HG03378 (cell line): ENCODE measurements around the gene FTCDNL1.

Experiments
- ATAC-seq: cut with Tn5 transposase; IDR thresholded peaks from one replicate; pipeline ENCODE4 v1.9.1; 2021; ENCODE audit warnings: mild to moderate bottlenecking, moderate library complexity; ENCODE audit not compliant: unreplicated experiment

FTCDNL1 gene

DNA sequence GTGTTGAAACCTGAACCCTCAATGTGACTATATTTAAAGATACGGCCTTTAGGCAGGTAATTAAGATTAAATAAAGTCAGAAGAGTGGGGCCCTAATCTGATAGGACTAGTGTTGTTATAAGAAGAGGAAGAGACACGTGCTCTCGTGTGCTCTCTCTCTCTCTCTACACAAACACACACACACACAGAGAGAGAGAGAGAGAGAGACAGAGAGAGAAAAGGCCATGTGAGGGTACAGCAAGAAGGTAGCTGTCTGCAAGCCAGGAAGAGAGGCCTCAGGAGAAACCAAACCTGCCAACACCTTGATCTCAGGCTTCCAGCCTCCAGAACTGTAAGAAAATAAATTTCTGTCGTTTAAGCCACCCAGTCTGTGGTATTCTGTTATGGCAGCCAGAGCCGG is 106.7 kb downstream of the FTCDNL1 start:
- no peak for ATAC-seq

DNA sequence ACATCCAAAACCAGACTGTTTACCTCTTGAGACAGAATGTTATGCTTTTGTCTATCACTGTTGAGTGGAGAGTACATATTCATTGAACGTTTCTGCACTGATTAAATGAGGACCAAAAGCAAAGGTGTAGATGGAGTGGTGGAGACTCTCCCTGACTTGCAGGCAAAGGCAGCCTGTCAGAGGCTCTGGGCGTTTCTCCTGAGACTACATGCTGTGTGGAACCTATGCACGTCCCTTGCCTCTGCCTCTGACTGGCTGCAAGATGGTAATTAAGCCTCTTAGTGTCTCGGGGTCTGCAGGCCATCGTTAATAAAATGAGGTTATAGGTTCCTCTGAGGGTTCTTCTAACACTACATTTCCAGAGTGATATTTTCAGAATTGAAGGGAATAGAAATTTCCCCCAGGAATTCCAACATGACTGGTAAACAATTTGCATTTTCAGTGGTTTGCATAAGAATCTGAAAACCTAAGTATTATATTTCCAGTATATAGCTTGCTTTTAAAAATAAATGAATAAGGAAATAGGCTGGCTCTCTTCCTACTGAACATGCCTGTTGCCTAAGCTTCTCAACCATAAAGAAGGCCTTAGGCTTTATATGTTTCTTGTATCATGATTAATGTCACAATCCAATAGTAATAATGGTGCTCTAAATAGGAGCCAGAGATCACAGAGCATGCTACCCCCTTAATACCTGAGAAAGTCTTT is 107.4 kb downstream of the FTCDNL1 start:
- no peak for ATAC-seq

DNA sequence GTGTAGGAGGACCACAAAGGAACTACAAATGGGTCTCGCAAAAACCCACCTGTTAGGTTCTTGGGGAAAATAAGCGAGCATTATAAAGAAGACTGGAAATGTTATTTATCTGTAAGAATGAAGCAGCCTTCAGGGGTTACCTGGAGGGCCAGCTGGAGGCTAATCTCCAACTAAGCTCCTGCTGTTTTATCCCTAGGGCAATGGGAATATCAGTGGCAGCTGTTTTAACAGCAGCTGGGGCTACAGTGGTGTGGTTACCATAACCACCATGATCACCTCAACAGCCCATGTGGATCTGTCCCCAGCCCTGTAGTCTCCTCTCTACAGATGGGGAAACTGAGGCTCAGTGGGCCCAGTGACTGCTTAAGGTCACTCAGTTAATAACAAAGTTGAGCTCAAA is 108.1 kb downstream of the FTCDNL1 start:
- no peak for ATAC-seq

DNA sequence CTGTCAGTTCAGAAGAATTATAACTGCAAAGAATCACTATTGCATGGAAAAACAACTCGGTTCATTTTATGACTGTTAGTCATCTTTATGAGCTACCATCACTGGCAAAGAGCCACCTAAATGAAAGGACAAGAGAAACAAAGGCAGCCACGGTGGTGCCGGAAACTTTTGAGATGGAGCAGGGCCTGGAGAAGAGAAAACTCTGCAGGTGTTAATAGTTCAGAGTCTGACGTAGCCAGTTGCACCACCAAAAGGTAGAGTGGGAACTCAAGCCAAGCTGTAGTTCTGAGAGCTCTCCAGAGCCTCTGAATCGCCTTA is 110.9 kb downstream of the FTCDNL1 start:
- ATAC-seq, result no peak

DNA sequence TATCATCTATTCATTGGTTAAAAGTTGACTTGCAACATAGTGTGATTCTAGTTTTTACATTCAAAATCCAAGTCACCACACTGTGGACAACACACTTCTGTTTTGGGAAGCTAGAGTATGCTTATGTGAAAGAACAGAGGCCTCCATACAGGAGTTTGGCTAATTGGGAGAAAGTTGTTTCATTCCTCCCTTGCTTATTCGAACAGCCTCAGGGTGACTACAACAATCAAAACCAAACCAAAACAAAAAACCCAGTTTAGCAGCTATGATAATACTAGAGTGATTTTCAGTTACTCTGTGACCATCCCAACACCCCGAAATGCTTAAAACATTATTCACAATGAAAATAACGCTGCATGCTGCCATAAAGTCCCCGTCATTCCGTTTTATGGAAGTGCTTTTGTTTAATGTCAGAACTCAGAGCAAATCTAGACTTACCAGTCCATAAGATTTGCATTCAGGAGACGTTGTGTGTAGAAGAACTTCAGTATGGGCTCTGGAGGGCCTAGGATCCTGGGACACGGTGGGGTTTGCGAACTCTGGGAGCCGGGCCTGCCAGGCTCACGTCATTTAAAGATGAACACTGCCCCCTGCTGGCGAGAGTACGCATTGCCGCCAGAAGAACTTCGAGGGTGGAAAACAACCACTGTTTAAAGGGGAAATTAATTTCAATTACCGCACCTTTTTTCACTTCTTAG is 111.4 kb downstream of the FTCDNL1 start:
- no peak for ATAC-seq

DNA sequence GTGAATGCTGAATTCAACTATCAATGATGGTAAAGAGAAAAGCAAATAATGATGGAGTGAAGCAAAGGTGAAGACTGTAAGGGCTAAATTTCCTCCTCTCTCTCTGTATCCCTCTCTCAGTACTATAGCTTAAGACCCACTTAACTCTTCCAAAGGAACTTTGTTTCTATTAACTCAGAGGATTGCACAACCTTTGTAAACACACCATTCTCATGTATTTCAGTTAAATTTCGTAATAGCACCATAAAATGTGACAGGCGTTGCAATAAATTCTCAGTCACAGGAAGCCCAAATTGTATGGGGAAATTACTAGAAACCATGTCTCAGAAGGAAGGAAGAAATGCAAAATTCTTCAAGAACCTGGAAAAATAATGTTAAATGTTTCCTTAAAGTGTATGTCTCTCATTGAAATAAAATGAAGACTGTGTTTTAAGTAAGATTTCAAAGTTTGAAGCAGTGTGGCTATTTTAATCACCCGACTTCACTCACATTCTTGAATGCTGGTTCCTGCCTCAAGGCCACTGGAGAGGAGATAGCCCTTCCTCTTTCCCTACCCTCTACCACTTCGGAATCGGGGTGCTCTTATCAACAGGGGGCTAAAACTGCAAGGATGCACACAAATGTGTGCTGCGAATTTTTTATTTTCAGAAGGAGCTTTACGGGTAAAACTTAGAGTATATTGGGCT is 112.1 kb downstream of the FTCDNL1 start:
- ATAC-seq, result no peak

DNA sequence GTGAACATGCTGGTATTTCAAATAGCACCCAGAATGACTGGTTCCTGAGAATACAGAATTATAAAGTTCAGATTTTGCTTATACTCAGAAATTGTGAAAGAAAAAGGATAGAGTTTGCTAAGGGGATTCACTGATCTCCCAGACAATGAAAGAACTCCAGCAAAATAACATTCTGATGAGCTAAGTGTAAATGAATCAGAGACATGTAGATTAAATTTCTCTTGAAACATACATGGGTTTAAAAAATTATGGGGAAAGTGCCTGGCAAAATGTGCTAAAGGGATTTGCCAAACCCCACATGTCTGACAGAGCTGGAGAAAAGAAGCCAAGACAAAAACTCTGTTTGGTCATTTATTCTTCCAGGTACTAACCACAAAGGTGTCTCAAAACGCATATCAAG is 116.3 kb downstream of the FTCDNL1 start:
- no peak for ATAC-seq

DNA sequence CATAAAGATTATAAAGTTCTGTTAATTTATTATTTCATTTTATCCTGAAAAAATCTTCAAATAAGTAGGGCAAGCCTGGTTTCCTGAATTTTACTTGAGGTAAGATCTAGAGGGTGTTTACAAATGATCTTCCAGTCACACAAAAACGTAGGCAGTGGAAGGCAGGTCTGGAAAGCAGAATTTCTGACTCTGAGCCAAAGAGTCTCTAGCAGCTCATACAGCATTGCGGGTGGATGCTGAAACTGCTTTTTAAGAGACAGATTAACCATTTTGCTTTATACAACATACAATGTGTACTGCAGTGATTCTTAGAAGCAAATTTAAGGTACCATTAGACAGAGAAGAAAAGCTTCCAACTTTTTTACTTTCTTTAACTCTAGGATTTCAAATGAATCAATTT is 117.0 kb downstream of the FTCDNL1 start:
- ATAC-seq, result no peak

DNA sequence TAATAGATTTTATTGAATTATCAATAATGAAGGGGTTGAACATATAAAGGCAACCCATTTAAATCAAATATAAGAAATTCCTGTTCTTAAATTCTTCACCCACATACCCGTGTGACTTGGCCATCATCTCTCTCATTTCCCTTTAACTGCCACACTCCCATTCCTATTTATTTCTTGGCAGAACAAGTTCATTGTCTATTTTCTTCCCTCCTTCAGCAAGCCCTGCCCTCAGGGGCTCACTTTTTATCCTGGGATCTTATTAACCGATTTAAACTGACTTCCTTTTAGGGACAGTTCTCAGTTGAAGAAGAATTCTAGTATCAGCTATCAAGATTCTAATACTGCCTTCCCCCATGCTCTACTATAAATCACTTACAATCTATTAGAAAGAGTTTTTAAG is 123.2 kb downstream of the FTCDNL1 start:
- ATAC-seq, result no peak

DNA sequence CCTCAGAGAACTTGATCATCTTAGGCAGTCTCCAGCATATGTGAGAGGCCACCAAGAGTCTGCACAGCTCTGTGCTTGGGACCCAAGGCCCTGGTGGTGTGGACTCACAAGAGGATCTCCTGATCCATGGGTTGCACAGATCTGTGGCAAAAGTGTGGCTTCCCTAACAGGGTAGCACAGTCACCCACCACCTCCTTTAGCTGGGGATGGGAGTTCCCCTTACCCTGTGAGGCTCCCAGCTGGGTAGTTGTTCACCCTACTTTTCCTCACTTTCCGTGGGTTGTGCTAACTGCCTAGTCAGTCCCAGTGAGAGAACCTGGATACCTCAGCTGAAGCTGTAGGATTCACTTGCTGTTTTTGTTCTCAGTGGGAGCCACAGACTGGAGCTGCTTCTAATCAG is 123.7 kb downstream of the FTCDNL1 start:
- no peak for ATAC-seq

DNA sequence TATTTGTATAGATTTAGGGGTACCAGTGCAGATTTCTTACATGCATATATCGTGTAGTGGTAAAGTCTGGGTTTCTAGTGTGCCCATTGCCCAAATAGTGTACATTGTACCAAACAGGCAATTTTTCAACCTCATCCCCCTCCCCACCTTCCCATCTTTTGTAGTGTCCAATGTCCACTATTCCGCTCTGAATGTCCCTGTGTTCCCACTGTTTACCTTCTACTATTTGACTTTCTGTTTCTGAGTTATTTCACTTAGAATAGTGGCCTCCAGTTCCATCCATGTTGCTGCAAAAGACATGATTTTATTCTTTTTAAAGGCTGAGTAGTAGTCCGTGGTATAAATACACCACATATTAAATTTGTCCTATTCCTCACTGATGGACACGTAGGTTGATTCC is 132.9 kb downstream of the FTCDNL1 start:
- ATAC-seq, result no peak

DNA sequence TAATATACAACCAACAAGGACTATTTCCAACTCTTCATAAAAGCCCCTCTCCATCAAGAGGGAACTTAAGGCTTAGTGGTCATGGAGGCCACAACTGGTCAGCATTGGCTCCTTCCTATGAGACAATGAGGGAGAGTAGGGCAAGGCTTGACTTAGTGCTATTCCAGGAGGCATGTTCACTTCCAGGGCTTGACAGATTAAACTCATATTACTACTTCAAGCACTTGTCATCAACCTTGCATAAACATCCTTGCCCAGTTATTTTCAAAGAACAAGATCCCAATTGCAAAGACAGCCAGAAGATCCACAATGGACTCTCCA is 133.4 kb downstream of the FTCDNL1 start:
- no peak for ATAC-seq

DNA sequence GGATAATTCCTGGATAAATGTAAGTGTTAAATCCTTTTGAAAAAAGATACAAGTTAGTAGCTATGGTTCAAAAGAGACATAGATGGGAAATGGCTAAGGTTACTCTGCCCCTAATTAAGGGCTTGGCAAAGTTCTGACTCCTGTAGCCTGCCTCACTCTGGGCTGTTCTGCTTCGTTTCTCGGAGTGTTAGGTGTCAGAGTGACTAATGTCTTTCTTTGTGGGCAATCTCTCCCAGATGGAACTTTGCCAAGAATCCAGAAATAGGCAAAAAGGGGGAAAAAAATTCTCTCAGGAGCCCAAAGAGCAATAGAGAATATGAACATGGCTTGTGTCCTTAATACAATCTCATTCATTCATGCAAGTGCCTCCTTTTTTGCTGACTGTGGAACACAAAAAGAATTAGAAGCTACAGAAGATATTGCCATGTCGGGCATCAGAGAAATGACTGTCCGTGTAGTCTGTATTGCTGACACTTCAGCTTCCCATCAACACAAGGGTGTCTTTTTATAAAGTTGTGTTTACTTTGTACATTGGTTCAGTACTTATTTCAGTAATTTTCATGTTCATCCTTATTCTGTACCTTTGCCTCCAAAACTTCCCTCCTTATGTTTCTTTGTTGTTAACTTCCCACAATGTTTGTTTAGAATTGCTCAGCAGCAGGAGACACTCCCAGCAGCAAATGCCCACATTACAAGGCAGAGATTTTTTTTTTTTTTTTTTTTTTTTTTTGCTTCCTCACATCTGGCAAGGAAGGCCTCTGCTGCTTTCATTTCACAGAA is 134.0 kb downstream of the FTCDNL1 start:
- no peak for ATAC-seq

DNA sequence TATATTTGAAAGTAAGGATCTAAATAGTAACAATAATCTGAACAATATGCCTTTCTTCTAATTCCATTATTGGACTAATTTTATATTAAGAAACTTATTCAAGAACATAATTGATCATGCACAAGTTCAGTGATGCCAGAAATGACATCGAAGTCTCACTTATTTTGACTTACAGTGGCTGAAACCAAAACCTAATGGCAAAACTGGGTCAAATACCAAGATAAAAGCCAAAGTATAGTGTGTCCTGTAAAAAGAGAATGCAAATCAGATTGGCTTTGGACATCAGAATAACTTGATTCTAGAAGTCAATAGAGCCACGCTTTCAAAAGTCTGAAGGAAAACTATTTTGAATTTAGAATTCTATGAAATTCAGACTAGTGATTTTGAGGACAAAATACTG is 137.2 kb downstream of the FTCDNL1 start:
- no peak for ATAC-seq

DNA sequence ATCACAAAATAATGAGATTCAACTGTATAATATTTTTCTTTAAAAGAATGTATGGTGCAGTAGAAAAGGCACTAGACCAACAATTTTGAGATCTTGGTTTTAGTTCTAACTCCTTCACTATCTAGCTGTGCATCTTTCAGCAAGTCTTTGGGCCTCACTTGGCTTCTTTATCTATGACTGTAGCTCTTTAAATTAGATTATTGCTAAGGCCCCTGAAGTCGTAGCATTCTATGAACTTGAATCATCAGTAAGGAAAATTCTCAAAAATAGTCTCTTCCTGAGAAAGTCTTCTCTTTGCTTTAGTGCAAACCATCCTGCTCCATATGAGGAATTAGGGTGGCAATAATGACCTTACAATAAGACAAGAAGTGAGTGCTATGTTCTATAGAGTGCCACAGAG is 140.4 kb downstream of the FTCDNL1 start:
- ATAC-seq, result no peak
